GM10847 (cell line): ENCODE data around the gene FAM131A.
A peak's percentile ranks its signal among the peaks of the same experiment; 100 is the strongest.

Source experiments
- POLR2A ChIP-seq: IDR thresholded peaks from 2 replicates; pipeline ENCODE4 v1.6.1; 2011; ENCODE audit not compliant: insufficient read length; ENCODE audit errors: extremely low read depth

The FAM131A gene

GRCh38 chr3:184332370-184333090, 4.9 kb upstream of the FAM131A start:
- no peak for TF ChIP-seq POLR2A

DNA sequence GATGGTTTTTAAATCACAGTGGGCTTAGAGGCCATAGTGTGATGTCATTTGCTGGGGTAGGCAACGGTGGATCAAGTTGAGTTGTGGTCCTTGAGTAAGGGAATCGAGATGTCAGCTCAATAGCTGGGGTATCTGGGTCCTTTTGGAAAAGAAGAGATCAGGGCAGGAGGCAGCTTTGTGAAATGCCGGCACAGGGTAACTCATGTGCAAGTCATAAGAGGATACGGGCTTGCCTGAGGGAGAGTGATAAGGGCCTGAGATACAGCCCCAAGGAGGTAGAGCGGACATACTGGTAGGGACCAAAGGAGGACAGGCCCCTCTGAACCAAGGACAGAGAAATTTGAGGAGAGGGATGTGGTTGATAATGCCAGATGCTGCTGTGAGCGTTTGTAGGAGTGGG, 4.2 kb upstream of the FAM131A start:
- no peak for TF ChIP-seq POLR2A

GRCh38 chr3:184333700-184334099, 3.7 kb upstream of the FAM131A start:
- no peak for TF ChIP-seq POLR2A

GRCh38 chr3:184334470-184335158, 2.8 kb upstream of the FAM131A start:
- no peak for TF ChIP-seq POLR2A

- TF ChIP-seq POLR2A = no peak
Observed at GRCh38 chr3:184335291-184335660, 2.1 kb upstream of the FAM131A start.

DNA sequence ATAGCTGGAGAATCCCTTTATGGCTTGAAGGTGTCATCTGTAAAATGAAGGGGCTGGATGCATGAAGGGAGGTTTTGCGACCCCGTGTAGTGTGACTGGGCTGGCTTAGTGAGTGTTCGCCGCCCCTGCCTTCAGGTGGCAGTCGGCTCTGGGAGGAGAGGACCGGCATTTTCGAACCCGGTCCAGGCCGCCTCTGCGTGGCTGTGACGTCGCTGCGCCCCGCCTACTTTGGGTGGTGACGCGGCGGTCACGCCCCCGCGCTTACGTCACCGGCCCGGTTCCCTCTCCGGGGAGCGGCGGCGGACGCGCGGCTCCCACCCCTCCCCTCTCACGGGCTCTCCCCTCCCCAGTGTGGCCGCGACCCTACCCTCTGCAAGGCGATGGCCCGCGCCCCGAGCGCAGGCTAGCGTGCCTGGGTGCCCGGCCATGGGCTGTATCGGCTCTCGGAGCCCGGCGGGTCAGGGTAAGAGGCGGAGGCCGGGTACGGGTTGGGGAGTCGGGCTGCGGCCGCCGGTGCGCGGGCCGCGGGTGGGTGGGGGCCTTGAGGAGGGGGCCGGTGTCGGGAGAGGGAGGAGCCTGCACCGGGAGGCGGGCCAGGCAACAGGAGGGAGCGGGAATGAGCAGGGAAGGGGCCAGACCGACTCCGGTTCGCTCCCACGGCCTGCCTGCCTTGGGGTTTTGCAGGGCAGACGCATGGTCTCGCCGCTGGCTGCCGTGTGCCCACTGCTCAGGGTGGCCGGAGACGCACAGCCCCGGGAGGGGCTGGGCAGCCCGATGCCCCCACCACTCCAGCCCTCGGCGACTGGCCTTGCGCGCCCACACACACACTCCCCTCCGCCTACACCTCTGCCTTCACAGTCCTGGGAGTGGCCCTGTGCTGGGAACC, 1.5 kb upstream of the FAM131A start:
- peak; percentile 19 for TF ChIP-seq POLR2A

DNA sequence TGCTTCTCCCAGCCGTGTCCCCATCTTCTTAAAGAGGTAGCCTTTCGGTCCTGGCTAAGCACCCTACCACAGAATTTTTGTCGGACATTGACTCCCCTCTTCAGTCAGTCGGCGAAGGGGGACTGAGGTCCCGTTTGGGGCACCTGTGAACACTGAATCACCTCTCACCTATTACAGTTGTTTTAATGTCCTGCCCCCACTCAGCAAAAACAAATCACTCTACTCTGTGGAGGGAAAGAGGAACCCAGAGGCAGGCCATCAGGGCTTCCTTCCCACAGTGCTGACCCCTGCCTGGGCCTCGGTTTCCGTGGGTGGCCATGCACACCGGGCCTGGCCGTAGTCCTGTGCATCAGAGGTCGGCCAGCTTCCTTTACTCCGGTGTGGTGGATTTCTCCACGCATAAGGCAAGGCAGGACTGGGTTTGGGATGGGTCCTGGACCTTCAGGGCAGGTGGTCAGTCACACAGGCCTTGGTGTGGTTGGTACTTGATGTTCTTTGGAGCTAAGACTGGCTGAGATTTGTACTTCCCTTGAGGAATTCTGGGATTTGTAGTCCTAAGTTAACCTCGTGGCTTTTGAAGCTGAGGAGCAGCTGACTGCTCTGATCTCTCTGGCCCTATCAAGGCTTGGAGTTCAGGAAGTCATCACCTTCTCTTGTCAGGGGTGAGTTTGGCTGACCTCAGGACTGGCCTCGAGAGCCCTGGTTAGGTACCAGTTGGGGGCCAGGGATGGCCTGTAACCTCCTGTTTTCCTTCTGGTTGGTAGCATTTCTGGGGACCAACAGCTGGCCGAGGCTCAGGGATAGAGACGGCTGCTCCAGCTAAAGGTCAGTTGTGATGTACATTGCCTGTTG, 627 bp upstream of the FAM131A start:
- TF ChIP-seq POLR2A = no peak

- TF ChIP-seq POLR2A = no peak
Observed at GRCh38 chr3:184337981-184338380, 581 bp downstream of the FAM131A start.

GRCh38 chr3:184338511-184338945, 1.1 kb downstream of the FAM131A start:
- TF ChIP-seq POLR2A = no peak

DNA sequence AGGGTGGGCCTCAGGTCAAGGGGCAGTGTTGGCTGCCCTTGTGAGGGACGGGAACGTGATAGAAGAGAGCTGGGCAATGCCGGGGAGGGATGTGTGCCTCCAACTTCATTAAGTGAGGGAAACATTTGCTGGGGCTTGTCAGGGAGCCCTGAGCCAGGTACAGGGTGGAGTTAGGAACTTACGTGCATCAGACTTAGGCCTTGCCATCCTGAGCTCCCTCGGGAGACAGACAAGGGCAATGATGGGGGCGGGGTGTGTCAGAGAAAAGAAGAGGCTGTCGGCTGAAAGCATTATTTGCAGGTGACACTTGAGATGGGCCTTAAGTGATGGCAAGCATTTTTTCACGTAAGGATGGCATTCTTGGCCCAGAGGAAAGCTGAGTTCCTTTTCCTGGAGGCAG, 1.6 kb downstream of the FAM131A start:
- no peak for TF ChIP-seq POLR2A

DNA sequence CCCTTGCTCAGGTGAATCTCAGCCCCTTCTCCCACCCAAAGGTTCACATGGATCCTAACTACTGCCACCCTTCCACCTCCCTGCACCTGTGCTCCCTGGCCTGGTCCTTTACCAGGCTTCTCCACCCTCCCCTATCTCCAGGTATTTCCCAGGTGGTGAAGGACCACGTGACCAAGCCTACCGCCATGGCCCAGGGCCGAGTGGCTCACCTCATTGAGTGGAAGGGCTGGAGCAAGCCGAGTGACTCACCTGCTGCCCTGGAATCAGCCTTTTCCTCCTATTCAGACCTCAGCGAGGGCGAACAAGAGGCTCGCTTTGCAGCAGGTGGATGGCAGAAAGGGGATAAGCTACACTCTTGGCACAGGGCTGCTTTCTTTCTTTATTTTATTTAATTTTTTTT, 4.5 kb downstream of the FAM131A start:
- no peak for TF ChIP-seq POLR2A

- TF ChIP-seq POLR2A = no peak
Observed at GRCh38 chr3:184343200-184343876, 5.9 kb downstream of the FAM131A start.

DNA sequence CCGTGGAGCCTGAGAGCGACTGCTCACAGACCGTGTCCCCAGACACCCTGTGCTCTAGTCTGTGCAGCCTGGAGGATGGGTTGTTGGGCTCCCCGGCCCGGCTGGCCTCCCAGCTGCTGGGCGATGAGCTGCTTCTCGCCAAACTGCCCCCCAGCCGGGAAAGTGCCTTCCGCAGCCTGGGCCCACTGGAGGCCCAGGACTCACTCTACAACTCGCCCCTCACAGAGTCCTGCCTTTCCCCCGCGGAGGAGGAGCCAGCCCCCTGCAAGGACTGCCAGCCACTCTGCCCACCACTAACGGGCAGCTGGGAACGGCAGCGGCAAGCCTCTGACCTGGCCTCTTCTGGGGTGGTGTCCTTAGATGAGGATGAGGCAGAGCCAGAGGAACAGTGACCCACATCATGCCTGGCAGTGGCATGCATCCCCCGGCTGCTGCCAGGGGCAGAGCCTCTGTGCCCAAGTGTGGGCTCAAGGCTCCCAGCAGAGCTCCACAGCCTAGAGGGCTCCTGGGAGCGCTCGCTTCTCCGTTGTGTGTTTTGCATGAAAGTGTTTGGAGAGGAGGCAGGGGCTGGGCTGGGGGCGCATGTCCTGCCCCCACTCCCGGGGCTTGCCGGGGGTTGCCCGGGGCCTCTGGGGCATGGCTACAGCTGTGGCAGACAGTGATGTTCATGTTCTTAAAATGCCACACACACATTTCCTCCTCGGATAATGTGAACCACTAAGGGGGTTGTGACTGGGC, 7.3 kb downstream of the FAM131A start:
- no peak for TF ChIP-seq POLR2A
